ENCODE measurements around the gene ANGPT4. TPM values are rescaled to one million over a fixed set of nuclear protein-coding genes. Genes with fewer than 3 reads are reported as not detected.

Gene ANGPT4
- total RNA-seq, 1 donor from 2014 or later: 0.99 TPM

DNA sequence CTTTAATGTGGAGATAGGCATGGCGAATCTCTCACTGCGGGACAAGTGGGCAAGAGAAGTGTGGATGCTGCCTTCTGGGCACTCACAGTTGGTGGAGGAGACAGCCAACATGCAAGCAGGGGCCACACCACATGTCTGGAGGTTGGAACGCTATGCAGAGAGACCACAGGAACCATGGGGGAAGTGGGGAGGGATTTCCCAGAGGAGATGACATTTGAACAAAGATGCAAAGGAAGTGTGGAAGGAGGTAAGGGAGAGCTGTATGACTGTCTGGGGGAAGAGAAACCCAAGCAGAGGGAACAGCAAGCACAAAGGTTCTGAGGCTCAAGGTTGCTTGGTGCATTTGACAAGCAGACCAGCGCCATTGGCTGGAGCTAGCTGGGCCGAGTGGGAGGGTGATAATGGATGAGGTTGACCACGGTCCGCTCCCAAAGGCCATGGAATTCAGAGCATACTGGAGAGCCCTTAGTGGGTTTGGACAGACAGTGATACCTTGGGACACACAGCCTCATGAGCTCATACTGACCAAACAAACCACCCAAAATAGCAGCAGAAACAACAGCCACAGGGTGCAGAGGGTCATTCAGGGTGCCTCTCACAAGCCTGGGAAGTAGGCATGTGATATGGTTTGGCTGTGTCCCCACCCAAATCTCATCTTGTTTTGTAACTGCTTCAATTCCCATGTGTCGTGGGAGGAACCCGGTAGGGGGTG lies 90.3 kb downstream of the ANGPT4 start:
- peak; percentile 30 for DNase-seq (ENCODE audit: low spot score)

DNA sequence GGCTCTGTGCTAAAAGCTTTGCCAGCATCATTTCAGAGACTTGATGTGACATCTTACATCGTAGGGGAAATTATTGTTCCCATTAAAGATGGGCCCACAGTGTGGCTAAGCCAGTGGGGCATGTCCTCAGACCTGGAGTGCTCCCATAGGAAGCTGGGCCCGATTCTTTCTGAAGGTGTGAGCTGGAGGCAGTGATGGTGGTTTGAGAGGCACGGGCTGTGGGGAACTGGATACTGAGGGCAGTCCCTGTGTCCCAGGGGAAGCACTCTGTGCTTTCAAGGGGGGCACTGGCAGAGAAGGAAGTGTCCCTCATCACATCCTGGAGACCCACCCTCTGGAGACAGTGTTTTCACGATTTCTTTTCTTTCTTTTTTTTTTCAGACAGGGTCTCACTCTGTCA lies 91.2 kb downstream of the ANGPT4 start:
- DNase-seq (ENCODE audit: low spot score): no peak

DNA sequence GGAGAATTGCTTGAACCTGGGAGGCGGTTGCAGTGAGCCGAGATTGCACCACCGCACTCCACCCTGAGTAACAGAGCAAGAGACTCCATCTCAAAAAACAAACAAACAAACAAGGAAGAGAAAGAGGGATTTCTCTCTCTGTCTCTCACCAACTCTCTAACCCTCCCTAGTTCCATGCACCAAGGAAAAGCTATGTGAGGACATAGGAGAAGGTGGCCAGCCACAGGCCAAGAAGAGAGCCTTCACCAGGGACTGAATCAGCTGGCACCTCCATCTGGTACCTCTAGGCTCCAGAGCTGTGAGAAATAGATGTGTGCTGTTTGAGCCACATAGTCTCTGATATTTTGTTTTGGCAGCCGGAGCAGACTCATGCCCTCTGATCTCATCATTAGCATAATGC lies 91.6 kb downstream of the ANGPT4 start:
- no peak for DNase-seq (ENCODE audit: low spot score)

DNA sequence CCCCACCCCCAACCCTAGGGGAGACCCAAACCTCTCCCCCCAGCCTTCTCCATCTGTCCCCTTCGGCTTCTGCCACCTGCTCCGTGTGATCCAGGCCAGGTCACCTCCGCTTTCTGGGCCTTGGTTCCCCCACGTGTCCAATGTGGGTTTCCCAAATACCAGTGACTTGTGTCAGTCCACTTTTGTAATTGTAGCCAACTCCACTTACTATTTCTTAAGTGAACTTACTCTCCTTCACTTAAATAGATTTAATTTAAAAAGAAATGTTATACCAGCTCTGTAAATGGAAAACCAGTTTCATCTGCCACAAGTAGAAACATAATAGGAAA lies 92.6 kb downstream of the ANGPT4 start:
- DNase-seq (ENCODE audit: low spot score): no peak

DNA sequence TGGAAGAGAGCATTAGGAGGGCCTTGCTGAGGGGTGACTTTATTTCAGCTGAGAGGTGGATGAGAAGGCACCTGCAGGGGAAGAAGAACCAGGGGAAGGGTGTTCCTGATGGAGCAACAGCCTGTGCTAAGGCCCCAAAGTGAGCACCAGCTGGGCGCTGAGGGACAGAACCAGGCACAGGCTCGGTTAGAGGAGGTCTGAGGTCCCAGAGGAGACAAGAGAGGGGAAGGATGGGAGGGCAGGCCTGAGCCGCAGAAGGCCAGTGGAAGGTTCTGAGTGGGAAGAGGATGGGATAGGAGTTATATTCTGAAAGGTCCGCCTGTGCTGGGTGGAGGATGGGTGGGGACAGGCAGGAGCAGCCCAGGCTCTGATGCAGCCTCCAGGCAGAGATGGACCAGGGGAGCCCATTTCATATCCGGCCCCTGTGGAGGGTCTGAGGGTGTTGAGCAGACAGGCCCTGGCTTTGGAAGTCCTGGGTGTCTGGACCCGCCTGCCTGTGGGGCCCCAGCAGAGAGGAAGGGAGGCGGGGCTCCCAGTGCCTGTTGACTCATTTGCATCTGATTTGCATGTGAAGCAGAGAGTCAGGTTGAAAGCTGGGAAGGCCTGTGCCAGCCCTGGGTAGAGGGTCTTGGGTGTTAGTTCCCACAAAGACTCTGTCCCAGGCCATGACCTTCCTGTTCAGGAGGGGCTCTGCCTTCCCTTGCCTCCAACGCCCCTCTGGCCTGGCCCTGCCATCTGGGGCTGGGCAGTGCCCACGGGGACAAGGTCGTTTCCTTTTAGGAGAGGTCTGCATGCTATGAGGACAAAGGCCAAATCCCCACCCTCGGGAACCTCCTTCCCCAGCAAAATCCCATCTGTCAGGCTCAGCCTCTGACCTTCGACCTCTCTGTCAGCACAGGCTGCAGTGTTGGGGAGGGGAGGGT lies 93.2 kb downstream of the ANGPT4 start:
- no peak for DNase-seq (ENCODE audit: low spot score)

DNA sequence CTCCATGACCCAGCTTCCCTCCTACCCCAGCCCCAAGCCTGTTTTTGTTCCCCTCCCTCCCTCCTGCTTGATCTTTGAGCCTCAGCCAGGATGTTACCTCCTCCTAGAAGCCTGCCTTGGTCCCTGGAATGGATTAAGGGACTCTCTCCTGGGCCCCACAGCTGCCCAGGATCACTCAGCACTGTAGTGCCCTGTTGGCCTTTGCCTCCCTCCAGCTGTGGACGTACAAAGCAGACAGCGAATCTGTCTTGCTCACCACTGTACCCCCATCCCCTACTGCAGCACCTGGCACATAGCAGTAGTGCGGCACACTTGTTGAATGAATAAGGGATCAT lies 94.4 kb downstream of the ANGPT4 start:
- no peak for DNase-seq (ENCODE audit: low spot score)

DNA sequence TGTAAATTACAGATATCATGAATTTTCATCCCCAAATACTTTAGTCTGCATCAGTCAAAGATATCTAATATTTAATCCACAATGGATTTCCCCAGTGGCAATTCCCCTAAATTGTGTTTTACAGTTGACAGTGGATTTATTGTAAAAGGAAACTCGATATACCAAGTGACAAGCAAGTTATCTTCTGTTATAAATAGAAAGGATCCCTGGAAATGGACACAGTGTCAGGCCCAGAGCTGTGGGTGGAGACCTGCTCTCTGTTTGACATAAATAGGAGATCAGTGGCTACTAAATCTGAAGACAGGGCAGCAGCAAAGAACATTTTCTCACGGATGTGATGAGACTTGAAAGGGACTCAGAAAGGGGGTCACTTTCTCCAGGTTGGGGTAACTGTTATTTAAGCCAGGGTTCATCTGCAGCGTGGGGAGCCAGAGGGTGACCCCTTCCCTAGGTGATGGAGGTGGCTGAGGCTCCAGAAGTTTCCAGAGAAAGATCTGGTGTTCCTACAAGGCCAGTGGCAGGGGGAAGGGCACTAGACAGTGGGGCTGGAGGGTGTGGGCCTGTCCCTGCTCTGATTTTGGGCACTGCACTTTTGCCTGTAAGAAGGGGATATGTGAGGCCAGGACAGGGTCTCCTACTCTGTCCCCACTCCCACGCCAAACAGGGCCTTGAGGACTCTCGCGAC lies 94.9 kb downstream of the ANGPT4 start:
- DNase-seq (ENCODE audit: low spot score): no peak

DNA sequence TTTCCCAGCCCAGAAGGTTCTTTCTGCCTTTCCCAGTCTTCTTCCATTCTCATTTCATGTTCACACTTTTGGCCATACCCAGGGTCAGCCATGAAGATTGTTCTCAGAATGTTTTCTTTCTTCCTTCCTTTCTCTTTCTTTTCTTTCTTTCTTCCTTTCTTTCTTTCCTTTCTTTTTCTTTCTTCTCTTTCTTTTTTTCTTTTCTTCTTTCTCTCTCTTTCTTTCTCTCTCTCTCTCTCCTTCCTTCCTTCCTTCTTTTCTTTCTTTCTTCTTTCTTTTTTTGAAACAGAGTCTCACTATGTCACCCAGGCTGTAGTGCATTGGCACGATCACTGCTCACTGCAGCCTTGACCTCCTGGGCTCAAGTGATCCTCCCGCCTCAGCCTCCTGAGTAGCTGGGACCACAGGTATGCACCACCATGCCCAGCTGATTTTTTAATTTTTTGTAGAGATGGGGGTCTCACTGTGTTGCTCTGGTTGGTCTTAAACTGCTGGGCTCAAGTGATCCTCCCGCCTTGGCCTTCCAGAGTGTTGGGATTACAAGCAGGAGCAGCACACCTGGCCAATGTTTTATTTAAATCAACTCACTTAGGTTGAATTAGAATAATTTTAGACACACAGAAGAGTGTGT lies 95.7 kb downstream of the ANGPT4 start:
- DNase-seq (ENCODE audit: low spot score): no peak

Other genes starting within 250 kb of the ANGPT4 start
- gene SCRT2, start 240.5 kb downstream of the ANGPT4 start, total RNA-seq: not detected
- 19.1 TPM for gene SLC52A3, start 147.8 kb downstream of the ANGPT4 start, total RNA-seq
- gene FAM110A, start 82.6 kb downstream of the ANGPT4 start, total RNA-seq: 35.1 TPM
- gene RSPO4, start 86.0 kb upstream of the ANGPT4 start, total RNA-seq: not detected
- 184 TPM for gene PSMF1, start 202.3 kb upstream of the ANGPT4 start, total RNA-seq